Measurements from ENCODE around the gene GNG2. TPM values are rescaled to one million over a fixed set of nuclear protein-coding genes. Genes with fewer than 3 reads are reported as not detected.

The GNG2 gene
- total and polyA plus RNA-seq, 10 of the 15 experiments (the other 5 are each of a cell fraction or from before 2014, with no cell fraction given), result 31.6 to 114 (median 66.4) TPM

GRCh38 chr14:51951656-51952055, 91.2 kb downstream of the GNG2 start (continued):
- no peak for TF ChIP-seq SRF (IDR thresholded peaks at IDR 0.05; ENCODE audit: low read depth in 2 of 2, low read length in 2 of 2)
- TF ChIP-seq CREB1 (IDR thresholded peaks at IDR 0.05; ENCODE audit: low read depth), result no peak
- TF ChIP-seq JUNB (IDR thresholded peaks at IDR 0.05), result no peak
- no peak for TF ChIP-seq POLR2A (IDR thresholded peaks at IDR 0.05; ENCODE audit: low read depth, low read length)
- no peak for TF ChIP-seq ZNF592 (IDR thresholded peaks at IDR 0.05)
- no peak for TF ChIP-seq RAD51 (IDR thresholded peaks at IDR 0.05)

- ChIA-PET POLR2A (interaction anchor here (0.6 kb wide), 1 partner anchor 22 kb away, joined by 11 read pairs; no protein-coding TSS in a partner anchor), RAD21 (ENCODE audit: unreplicated experiment) (interaction anchor here (1.0 to 1.8 kb wide), 2 partner anchors 24 to 126 kb away, joined by 3 to 5 read pairs; no protein-coding TSS in a partner anchor), CTCF (interaction anchor here (1.0 to 1.7 kb wide), 3 partner anchors 23 to 177 kb away, joined by 4 to 5 read pairs (median 4); no protein-coding TSS in a partner anchor), SMC1A (ENCODE audit: uncharacterized antibody, unreplicated experiment) (interaction anchor here (1.1 to 1.6 kb wide), 3 partner anchors 38 to 110 kb away, joined by 4 to 7 read pairs (median 4); partner anchors contain the start of gene GNG2)
- DNase-seq (ENCODE audit: low read depth, low spot score) (no peak), FAIRE-seq (no peak), ATAC-seq (no peak)
- in situ Hi-C loops (cut with MboI), result no loop called here
- no peaks in the 10 kb centered on the region for H3K79me2 ChIP-seq (ENCODE audit: control insufficient read depth, insufficient read depth, low read length)
- H3K36me3 ChIP-seq (ENCODE audit: control insufficient read depth in 2 of 2, insufficient read depth in 2 of 2, low read length in 1 of 2), result peaks cover 0 to 8% of the 10 kb centered on the region in 2 experiments; a peak in 2 of 4 replicates
- H3K4me2 ChIP-seq (ENCODE audit: control insufficient read depth, insufficient read depth), result no peak overlapping the region
- no peak overlapping the region for H2AFZ ChIP-seq (ENCODE audit: control insufficient read depth, low read depth, low read length)
- no peak overlapping the region for H3K4me3 ChIP-seq
- H3K27ac ChIP-seq (ENCODE audit: control insufficient read depth, insufficient read depth), result no peak overlapping the region
- BruUV-seq (replicated peaks), result no TSS peak
- intact Hi-C loops (cut with micrococcal nuclease; ENCODE audit: unreplicated experiment), result no loop called here
- WGBS (ENCODE audit: insufficient coverage, insufficient replicate concordance, low lambda C conversion rate, missing lambda C conversion rate), result 92% methylated on average over 2 of the region's 2 CpGs
- H3K27me3 ChIP-seq (replicated peaks in 1 of 2; ENCODE audit: control insufficient read depth in 2 of 2, insufficient read depth in 2 of 2, low read length in 1 of 2), result no peaks in the 10 kb centered on the region
- no peaks in the 10 kb centered on the region; the same call in 2 of the 3 replicates for H3K9me3 ChIP-seq (replicated peaks; ENCODE audit: control insufficient read depth, insufficient read depth, low read length)
- H3K4me1 ChIP-seq (ENCODE audit: control insufficient read depth, insufficient read depth, low read length), result no peaks in the 10 kb centered on the region
- H4K20me1 ChIP-seq (ENCODE audit: control insufficient read depth, insufficient read depth), result no peaks in the 10 kb centered on the region
- no peak overlapping the region for H3K9ac ChIP-seq (ENCODE audit: control insufficient read depth, insufficient read depth, low read length)
- TF ChIP-seq FOXK2 (IDR thresholded peaks at IDR 0.05), result no peak
- no peak for TF ChIP-seq ZNF592 (IDR thresholded peaks at IDR 0.05)
- TF ChIP-seq MYB (IDR thresholded peaks at IDR 0.05; ENCODE audit: borderline replicate concordance, low read depth, low read length), result no peak
- no peak for TF ChIP-seq E4F1 (IDR thresholded peaks at IDR 0.05; ENCODE audit: borderline replicate concordance, partially characterized antibody)
- no peak for TF ChIP-seq FOS (IDR thresholded peaks at IDR 0.05; ENCODE audit: borderline replicate concordance, extremely low read depth, insufficient read length)
- TF ChIP-seq POLR2AphosphoS2 (IDR thresholded peaks at IDR 0.05; ENCODE audit: low read depth, low read length), result no peak
- no peak for TF ChIP-seq SIN3A (IDR thresholded peaks at IDR 0.05; ENCODE audit: low read depth, low read length)
These were observed 93.6 kb downstream of the GNG2 start for GRCh38 chr14:51954031-51954430.
